HG03439 (cell line): ENCODE measurements around the gene ITGB1.

Source experiments
- ATAC-seq: cut with Tn5 transposase; IDR thresholded peaks from one replicate; pipeline ENCODE4 v1.9.1; 2021; ENCODE audit warnings: mild to moderate bottlenecking, moderate library complexity; ENCODE audit not compliant: unreplicated experiment

The ITGB1 gene

DNA sequence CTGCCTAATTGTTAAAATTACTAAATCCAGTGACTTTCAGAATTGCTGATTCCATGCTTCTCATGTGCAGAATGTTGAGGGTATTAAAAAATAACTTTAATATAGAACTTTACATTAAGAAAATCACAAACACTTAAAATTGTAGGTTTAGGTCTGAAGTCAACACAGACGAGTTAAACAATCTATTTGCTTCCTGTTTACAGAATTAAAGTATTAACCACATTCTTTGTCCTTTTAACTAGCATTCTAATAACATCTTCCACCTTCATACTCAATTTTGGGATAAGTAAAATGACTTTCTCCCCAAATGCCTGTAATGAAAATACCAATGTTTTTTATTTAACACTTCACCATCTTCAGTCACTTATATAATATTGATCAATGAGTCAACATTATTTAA, 2.2 kb downstream of the ITGB1 start:
- no peak for ATAC-seq

DNA sequence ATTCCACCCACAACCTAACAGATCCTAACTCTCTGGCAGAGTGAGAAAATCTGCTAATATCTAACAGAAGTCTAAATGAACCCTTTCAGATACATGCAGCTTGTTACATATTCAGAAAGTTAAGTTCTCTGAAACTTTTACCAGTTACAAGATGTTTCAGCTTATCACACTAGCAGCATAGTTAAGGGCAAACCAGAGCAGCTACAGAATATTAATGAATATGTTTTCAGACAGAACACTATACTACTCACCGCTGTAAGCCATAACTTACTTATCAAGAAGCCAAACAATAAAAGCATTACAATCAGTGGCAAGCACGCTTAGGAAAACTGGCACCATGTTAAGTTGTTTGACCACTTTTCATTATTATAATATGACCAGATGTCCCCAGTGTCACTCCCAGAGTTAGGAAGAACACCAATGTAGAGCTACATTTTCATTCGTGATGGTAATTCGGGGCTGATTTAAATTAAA, 2.7 kb downstream of the ITGB1 start:
- ATAC-seq = no peak

DNA sequence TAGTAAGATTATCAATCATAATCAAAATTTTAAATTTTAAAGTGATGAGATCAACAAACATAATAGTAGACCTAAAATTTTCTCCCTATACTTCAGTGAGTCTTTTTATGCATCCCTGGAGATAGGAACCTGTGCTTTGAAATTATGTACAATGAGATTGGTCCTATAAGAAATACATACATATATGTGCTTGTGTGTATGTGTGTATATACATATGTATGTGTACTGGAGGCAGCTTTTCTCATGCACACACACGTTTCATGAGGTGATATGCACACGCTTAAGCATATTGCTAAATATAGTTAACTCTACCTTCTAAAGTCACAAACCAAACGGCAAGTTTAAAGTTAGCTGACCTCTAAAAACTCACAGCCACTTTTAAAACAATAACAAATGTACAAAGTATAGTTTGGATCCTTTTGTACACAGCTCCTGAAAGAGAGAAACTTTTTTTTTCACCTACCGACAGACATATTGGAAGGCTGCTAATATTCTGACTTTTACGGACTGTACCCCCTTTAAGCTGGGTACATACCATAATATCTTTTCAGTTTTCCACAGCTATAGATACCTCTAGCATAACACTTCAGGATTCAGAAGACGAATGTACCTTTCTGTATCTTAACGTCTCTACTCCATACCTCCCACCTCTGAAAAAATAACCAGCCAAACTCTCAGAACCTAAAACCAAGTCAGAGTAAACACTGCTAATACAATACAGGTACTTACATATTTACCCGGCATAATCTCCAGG, 3.3 kb downstream of the ITGB1 start:
- ATAC-seq = no peak

DNA sequence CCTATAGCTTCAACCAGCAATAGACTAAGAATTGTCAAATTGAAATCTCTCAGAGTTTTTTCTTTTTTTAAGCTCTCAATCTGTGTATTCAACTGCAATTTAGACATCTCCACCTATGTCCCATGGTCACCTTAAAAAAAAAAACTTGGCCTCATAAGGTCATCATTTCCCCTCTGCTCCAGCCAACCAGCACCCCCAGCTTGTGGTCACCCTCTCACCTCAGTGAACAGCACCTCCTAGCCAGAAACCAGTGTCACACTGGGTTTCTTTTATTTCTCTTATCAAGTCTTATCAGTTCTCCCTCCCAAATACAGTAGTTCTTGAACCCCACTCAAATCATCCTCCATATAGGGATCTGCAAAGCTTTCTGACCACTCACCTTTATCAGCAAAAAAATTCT, 4.0 kb downstream of the ITGB1 start:
- no peak for ATAC-seq

DNA sequence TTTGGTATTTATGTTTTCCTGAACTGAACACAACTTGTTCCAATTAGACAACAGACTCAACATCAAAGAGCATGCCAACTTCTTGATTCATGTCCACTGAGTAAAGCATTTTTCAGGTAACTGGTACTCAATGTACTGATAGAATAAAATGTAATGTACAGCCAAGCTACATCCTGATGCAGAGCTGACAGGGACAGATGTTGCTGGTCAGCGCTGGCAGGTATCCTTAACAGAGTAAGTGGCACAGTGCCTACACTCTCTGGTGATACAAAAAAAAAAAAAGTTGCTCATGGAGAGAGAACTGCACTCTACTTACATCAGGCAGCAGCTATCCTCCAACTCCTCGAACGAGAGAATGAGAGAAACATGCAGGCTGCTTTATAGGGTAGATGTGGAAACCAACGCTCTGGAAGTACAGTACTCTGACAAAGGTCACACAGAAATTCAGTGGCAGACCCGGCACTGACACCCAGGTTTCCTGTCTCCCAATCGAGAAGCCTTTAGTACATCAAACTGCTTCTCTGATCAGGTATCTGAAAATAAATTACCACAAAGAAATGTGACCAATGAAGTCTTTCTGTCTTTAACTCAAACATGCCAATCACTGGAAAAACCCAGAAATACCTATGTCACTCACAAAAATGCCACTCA, 4.6 kb downstream of the ITGB1 start:
- ATAC-seq = no peak

DNA sequence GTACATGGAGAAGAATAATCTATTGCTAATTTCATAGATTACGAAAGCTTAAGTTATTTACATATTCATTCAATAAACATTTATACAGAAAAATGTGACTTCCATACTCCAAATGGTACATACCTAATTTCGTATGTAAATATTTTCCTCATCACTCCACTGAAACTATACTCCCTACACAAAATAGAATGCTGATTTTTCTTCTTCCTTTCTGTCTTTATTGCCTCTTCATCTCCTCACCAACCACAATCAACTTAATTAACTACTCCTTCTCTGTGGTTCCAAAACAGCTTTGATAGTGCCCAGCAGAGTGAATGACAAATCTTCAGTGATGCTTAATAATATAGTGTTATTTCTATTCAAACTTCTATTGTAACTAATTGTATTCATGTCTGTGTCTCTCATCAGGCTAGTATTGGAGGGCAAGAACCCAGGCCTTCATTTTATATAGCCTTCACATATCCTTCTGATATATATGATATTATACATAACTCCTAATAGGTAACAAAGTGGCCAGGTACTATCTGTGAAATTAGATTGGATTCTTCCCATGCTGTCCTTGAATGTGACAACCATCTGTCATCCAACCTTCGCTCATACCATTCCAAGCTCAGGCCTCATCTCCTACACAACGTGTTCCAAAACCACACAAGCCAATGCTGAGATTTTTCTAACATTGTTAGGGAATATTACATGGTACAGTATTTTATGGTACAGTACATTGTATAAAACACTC, 5.3 kb downstream of the ITGB1 start:
- no peak for ATAC-seq

DNA sequence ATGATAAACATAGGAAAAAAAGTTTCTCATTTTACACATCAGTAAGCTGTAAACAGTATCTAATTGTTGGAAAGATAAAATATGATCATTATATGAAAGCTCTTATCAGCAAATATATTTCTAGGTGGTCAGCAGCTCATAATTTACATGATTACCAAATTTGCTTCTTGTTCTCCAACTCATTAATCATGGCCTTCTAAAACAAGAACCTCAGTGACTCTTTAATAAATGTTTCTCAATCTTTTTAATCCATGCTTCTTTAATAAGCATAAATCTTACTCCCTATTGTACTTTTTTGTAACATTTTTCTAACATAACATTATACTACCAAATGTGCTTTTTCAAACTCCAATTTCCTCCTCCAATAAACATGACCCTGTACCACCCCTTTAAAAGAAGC, 5.9 kb downstream of the ITGB1 start:
- ATAC-seq = no peak

DNA sequence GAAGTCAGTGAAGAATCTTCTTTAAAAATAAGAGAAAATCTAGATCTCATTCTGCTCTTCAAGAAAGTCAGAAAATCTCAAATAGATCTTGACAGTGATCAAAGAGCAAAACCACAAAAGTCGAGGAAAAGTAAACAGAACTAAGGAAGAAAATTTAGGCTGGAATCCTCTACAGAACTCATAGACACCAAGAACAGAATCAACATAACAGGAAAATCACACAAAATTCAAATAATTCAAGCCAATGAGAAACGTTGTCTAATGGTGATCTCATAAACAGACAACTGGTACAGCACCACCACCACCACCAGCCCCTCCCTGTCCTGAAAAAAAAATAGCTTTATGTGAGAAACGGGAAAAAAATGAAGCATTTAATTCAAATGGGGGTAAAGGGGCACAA, 6.9 kb downstream of the ITGB1 start:
- no peak for ATAC-seq

DNA sequence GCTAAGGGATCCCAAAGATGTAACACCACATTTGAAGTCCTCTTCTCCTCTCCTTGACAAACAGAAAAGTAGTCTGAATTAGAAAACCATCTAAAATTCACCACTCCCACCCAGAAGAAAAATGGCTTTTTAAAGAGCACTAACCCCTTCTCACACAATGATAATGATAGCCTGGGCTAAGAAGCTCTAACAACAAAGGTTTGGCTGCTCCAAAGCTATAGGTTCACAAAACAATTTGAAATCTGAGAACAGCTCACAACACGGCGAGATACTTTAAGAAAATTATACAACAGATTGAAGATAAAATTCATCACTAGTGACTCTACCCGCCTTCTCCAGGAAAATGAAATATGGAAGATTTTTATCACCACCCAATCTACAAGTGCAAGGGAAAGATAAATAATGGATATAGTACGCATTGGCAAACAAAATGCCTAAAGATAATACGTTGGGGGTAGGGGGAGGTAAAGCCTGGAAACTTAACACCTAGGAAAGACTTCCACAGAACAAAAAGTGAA, 7.4 kb downstream of the ITGB1 start:
- no peak for ATAC-seq

DNA sequence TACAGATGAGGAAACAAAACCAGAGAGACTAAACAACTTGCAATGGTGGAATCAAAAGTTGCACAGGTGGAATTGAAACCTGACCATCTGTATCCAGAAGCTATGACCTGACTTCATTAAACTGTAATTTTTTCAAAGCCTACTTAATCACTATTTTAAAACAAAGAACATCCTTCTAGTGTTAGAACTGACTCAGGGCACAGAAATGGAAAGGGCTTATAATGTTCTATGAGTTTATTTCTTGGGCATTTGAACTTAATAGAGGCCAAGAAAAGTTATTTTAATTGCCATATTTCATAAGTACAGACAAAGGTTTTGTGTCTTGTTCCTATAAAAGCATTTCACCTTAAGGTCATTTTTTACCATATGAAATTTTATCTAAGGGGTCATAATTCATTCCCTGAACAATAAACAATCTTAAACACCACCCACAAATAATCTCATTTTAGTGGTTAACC, 8.8 kb downstream of the ITGB1 start:
- ATAC-seq = no peak

DNA sequence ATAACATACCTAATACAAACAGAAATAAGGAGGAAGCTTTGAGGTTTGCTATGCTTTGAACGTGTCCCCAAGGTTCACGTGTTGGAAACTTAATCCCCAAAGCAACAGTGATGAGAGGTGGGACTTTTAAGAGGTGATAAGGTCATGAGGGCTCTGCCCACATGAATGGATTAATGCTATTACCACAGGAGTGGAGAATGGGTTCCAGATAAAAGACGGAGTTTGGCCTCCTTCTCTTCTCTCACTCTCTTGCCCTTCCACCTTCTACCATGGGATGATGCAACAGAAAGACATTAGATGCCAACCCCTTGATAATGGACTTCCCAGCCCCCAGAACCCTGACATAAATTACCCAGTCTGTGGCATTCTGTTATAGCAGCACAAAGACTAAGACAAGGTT, 9.6 kb downstream of the ITGB1 start:
- no peak for ATAC-seq

DNA sequence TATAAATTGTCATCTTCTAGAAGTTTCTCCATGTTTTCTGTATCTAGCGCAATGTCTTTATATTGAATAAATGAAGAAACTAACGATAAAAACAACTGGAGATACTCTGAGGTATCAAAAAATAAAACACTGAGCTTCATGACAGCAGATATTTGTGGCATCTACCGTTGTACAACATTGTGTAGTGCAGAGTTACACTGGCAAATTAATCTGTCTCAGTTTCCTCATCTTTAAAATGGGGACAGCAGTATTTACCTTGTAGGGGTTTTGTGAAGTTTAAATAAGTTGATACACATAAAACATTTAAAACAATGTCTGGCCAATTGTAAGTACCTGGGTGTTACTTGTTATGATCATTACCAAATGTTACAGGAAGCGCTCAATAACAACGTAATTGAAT, 10.4 kb downstream of the ITGB1 start:
- ATAC-seq = no peak

DNA sequence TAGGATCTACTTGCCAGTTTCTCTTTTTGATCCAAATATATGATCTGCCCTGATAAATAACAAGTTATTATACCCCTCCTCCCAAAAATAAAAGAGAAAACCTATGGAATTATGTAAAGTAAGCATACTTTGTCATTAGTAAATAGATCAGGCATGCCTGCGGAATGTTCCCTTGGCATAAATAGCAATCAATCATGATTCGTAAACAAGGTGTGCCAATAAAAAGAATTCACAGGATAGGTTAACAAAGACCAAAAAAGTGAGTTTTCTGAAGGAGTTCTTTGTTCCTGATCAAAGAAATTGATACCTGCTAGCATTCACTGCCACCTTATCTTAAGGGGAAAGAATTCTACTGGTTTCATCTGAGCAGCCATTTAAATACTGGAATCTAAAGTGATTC, 11.9 kb downstream of the ITGB1 start:
- no peak for ATAC-seq

DNA sequence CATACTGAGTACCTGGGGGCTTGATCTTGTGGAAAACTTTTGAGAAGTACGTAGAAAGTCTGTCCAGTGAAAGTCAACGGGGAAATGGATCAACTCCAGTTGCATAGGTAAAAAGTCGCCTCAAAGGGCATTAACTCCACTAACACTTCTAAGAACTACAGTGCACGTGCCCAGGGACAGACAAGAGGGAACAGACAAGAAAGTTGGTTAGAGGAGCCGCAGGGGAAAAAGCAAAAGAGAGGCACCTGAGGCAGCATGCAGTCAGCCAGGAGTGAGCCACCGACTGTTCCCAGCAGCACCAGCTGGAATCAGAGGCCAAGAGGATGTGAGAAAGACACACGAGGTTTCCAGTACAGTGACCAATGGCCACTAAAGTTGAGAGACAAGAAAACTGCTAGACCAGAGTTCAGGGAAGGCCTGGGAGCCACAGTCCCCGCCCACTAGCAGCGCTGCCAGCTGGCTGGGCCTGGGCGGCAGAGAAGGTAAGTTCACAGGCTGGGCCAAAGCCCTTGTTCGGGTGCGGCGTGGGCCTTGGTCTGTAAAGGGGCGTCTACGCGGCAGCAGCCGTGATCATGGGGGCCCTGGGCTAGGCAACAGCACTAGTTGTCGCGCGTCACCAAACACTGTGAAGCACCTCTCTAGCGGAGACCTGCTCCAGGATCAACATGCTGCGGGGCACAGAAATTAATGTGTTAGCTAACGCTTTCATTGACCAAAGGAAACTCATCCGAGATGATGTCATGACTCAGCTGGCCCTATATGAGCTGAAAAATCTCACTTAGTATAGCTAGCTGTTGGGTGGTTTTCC, 14.0 kb downstream of the ITGB1 start:
- ATAC-seq = no peak

DNA sequence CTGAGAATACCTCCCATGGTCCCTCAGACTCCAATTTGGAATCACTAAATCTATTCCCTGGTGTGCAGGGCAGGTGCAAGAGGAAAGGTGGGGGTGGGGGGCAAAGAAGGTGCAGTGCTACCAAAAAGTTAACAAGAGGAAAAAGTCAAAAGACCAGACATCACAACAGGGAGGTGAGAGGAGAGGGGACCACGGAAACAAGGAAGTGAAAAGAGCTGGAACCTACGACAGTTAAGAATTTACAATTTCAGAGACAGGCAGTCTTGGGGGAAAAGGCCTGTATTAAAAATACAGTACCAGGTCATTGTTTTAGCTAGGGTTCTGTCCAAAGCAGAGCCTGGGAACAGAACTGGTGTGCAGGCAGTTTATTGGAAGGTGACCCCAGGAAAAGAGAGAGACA, 14.6 kb downstream of the ITGB1 start:
- ATAC-seq = no peak

DNA sequence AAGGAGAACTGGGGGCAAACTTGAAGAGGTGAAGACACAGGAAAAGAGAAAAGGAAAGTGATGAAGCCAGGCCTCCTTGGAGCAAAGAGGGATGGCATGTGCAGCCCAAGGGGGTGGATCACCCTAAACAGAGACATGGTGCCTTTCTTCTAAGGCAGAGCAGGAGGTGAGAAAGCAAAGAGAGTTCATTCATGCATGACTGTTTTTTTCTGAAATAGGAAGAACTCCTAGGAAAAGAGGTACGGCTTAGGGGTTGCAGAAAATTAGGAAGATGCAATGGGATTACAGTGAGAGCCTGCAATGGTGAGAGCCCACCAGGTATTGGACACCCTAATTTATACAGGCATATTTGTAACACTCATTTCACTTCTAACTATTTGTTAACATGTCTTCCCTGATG, 15.9 kb downstream of the ITGB1 start:
- no peak for ATAC-seq

DNA sequence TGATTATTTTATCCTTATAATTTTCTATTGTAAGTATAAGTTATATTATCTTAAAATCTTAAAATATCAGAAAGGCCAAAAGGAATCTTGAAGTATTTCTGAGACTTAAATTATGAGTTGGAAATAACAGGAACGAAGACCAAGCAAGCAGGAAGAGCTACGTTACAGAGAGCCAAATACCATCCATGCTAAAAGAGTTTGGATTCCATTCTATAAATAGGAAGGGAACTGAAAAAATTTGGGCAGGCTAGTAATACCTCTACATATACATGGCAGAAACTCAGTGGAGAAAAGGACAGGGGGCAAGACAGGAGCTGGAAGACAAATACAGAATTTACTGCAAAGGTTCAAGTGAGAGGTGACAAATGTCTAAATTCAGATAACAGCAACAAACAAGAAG, 16.7 kb downstream of the ITGB1 start:
- ATAC-seq = no peak

DNA sequence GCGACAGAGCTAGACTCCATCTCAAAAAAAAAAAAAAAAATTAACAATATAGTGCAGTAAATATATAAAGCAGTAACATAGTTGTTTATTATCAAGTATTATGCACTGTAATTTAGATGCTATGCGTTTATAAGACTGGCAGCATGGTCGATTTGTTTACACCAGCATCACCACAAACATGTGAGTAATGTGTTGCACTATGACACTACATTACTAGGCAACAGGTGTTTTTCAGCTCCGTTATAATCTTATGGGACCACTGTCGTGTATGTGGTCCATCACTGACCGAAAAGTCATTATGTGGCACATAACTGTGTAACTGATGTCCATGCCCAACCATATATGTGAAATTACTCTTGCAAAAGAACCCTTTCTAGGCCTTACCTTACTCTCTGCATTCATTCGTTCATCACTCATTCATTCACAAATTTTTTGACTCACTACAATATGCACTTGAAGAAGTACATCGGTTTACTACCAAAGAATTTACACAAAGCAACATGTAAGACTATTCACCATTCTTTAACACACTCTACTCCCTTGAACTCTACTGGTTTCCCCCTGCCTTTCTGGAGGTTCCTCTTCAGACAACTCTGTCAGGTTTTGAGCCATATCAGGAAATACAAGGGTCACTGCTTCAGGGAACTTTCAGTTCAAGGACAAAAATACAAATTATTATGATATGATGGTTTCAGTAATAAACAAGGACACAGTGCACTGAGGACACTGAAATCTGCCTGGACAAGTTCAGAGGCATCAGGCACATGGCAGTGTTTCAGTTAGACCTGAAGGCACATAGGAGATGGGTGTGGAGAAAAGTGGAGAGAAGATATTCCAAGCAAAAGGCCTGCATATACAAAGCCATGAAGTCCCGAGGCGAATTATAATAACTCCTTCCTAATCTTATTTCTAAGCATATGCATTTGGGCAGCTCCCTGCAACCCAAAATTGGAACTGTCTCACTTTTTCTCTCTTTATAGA, 17.4 kb downstream of the ITGB1 start:
- ATAC-seq = no peak

DNA sequence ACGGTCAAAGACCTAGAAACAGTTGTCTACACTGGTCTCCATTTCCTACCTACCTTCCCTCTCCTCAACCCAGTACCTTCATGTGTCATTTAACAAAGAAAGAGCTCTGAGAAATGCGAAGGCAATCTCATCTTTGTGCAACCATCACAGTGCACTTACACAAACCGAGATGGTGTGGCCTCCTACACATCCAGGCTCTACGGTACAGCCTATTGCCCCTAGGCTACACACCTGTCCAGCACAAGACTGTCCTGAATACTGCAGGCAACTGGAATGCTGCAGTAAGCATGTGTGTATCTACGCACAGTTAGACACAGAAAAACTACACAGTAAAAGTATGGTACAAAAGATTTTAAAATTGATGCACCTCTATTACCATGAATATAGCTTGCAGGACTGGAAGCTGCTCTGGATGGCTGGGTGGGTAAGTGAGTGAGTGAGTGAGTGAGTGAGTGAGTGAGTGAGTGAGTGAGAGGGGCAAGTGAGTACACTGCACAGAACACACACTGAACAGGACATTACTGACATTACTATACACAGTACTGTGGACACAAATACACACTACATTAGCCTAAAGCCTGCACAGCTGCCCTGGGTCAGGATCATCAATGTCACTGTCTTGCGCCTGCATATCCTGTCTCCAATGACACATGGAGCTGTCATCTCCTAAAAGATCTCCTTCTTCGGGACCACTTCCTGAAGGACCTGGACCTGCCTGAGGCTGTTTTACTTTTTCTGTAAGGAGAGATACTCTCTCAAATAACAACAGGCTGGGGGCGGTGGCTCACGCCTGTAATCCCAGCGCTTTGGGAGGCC, 18.5 kb downstream of the ITGB1 start:
- no peak for ATAC-seq
